ENCODE measurements around the gene PKHD1.

GRCh38 chr6:51598171-51598570 is 489.2 kb downstream of the PKHD1 start:
- no peak for TF ChIP-seq CTCF (IDR thresholded peaks at IDR 0.05; ENCODE audit: insufficient read depth, low read length)
- TF ChIP-seq POLR2AphosphoS5 (IDR thresholded peaks at IDR 0.05; ENCODE audit: low read depth) = no peak
- TF ChIP-seq REST (IDR thresholded peaks at IDR 0.05; ENCODE audit: insufficient replicate concordance, low read depth) = no peak
- TF ChIP-seq SPI1 (IDR thresholded peaks at IDR 0.05; ENCODE audit: borderline replicate concordance, low read depth) = no peak
- TF ChIP-seq GABPA (IDR thresholded peaks at IDR 0.05; ENCODE audit: low read depth) = no peak

Data from HL-60 (cell line).